MV-4-11 (cell line): Measurements from ENCODE around the gene FOXM1.
"Not testable (repeated sequence)": the region's sequence is repeated elsewhere in the genome, so short reads cannot be mapped to it uniquely, and the experiment has no call there.

Experiments
- DNase-seq: peaks from one replicate; lab custom pipeline; 2025; lab: John Stamatoyannopoulos, UW

Gene FOXM1

GRCh38 chr12:2879853-2880252, 2.9 kb upstream of the FOXM1 start:
- DNase-seq: peak; percentile 48

- peak; percentile 98 for DNase-seq
Observed at GRCh38 chr12:2877953-2878732, 1.2 kb upstream of the FOXM1 start.

DNA sequence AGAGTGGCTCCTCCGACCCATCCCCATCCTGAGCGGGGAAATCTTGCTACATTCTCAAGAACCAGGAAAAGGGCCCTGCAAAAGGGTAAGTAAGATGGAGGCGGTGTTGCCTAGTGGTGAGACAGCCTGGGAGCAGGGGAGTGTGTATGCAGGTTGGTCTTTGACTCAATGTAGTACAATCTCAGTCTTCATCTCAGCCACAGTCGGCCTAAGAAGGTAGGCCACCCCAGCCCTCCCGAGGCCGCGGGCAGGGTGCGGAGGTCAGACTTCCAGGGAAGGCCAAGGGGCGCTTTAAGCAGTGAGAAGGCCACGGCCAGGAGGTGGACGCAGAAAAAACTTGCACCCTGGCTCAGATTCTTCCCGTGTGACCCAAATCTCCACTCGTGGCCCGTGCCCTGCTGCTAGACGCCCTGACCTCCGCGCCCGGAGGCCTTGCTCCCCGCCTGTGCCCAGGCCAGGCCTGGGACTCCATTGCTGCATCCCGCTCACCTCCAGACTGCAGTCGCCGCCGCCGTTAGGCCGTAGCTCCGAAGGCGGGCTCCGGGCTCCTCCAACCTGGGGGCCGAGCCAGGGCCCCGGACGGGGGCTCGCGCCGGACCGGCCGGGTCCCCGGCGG, 435 bp downstream of the FOXM1 start:
- no peak for DNase-seq

GRCh38 chr12:2868986-2869632, 7.9 kb downstream of the FOXM1 start:
- not testable (repeated sequence) for DNase-seq

- no peak for DNase-seq
Observed at GRCh38 chr12:2864198-2864597, 12.8 kb downstream of the FOXM1 start.

- DNase-seq: not testable (repeated sequence)
Observed at GRCh38 chr12:2863402-2863801, 13.6 kb downstream of the FOXM1 start.

- DNase-seq: no peak
Observed at GRCh38 chr12:2862876-2863275, 14.1 kb downstream of the FOXM1 start.

DNA sequence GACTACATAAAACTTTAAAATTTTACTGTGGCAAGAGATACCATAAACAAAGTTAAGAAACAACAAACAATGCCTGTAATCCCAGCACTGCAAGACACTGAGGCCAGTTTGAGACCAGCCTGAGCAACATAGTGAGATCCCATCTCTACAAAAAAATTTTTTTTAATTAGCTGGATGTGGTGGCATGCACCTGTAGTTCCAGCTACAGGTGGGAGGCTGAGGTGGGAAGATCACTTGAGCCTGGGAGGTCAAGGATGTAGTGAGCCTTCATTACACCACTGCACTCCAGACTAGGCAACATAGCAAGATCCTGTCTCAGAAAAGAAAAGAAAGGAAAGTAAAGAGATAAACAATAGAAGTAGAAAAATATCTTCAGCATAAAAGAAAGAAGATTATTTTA, 16.8 kb downstream of the FOXM1 start:
- DNase-seq: no peak

GRCh38 chr12:2858944-2859421, 18.0 kb downstream of the FOXM1 start:
- DNase-seq: no peak

- no peak for DNase-seq
Observed at GRCh38 chr12:2858334-2858733, 18.6 kb downstream of the FOXM1 start.

GRCh38 chr12:2857576-2857975, 19.4 kb downstream of the FOXM1 start:
- no peak for DNase-seq

DNA sequence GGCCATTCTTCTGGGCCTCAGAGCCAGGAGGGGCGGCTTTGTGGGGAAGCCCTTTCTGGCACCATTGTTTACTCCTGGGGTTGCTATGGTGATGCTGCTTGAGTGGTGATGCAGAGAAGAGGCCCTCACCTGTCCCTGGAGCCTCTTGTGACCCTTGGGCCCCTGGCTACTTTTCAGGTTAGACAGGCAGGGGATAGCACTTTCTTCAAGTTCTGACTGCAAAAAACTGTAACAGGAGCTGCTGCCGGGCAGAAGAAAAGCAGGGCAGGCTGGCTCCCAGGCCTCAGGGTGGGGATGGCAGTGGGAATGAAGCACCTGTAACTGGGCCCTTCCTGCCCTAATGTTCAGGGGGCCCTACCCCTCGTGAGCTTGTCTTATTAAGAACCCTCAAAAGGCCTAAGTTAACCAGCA, 19.9 kb downstream of the FOXM1 start, which contains the start of gene TEX52:
TSS of gene TEX52 (minus strand) at position 19 of the 411 bp plus-strand sequence. CDS start at position 6, 13 bp downstream.
- DNase-seq: no peak

DNA sequence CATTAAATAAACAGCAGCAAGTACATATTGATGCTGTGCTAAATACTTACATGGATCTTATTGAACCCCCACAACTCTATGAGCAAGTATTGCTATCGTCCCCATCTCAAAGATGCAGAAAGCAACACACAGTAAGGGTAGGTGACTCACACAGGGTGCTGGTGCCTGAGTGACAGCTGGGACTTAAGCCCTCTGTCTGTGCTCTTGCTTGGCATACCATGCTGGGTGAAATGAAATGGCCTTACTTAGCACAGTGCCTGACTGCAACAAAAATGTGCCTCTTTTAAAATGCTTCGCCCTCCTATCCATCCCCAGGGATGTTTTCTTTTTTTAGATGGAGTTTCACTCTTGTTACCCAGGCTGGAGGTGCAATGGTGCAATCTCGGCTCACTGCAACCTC, 20.9 kb downstream of the FOXM1 start:
- no peak for DNase-seq

DNA sequence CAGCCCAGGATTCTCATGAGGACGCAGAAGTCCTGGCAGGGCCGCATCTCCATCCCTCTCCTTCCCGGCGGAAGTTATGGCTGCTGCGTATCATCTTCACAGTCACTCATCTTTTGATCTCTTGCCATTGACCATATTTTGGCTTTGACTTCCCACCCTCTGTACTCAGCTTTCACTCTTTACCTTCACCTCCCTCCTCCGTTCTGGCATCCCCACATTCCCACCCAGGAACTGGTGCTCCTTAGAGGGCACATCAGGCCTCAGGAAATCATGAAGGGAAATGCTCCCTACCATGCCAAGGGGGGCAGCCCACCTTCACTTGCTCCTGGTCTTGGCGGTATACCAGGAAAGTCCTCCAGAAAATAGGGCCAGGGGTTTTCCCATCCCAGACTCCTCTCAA, 21.4 kb downstream of the FOXM1 start:
- DNase-seq: no peak

DNA sequence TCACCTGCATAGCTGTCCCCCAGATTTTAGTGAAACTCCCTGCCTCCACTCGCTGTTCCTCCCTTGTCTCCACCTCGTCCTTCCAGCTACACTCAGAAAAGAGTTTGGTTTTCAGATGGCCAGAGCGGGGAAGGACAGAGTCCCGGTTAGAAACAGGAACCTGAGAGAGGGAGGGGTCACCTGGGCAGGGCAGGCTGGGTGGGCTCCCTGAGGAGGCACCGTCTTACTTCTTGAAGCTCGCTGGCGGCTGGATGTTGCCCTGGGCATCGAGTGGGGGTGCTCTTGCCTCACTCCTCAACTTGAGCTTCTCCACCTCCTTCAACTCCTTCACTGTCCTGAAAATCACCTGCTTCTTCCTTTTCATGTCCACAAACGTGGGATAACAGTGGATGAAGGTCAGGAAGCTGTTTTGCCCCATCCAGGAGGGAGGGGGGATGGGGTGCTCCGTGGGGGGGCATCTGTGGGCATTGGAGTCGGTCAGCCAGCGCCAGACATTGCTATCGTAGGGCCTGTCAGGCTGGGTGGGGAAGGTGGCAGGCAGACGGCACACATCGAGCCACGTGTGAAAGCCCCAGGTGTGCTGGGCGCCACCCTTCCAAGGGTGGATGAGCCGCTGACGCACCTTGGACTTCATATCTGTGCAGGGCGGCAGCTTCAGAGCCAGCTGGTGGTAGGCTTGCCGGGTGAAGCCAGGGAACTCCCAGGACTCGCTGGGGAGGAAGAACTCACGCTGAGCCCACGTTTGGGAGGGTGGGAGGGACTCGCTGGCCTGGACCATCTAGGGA, 22.1 kb downstream of the FOXM1 start:
- no peak for DNase-seq

GRCh38 chr12:2853626-2854025, 23.3 kb downstream of the FOXM1 start:
- DNase-seq: peak; percentile 3

DNA sequence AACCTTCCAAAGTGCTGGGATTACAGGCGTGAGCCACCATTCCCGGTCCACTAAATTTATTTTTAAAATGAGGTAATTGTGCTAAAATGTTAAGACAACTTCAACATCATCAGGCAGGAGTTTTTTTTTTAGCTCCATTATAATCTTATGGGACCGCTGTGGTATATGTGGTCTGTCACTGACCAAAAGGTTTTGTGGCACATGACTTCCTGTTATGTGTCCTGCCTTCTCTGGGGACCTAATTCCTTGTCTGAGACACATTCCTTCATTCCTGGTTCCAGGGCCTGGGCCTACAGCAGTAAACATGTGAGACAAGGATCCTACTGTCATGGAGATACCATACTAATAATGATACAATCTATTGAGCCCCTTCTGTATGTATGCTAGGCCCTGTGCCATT, 25.0 kb downstream of the FOXM1 start:
- peak; percentile 55 for DNase-seq

DNA sequence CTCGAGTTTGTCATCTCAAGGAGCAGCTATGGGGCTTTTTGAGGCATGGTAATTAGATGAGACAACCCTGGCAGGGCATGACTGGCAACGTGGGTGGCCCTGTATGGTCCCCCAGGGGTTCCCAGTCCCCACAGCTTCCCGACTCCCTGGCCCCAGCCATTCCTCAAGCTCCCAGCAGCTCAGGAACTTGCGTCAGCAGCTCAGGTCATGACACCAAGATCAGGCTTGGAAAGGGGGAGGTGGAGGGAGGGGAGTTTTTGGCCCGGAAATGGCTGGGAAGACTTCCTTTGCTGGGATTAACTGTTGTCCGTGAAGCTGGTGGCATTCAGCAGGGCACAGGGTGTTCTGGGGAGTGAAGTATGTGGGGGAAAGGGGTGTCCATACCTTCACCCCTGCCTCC, 31.7 kb downstream of the FOXM1 start:
- no peak for DNase-seq

DNA sequence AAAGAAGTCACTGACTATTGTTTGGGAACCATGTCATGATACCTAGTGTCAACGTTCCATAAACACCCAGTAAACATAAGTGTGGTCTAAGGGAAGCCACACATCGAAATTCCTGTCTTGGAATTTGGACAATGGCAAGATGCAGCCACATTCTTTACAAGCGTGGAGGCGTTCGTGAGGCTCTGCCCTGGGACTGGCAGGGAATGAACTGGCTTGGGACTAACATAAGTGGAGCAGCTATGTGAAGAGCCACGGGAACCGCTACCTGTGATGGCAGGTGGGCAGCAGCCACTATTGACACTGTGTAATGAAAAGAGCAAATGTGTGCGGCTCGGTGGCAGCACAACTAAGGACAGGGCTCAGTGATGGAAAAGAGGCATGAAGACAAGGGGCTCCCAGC, 32.2 kb downstream of the FOXM1 start:
- DNase-seq: no peak

- DNase-seq: no peak
Observed at GRCh38 chr12:2842948-2843347, 34.0 kb downstream of the FOXM1 start.

DNA sequence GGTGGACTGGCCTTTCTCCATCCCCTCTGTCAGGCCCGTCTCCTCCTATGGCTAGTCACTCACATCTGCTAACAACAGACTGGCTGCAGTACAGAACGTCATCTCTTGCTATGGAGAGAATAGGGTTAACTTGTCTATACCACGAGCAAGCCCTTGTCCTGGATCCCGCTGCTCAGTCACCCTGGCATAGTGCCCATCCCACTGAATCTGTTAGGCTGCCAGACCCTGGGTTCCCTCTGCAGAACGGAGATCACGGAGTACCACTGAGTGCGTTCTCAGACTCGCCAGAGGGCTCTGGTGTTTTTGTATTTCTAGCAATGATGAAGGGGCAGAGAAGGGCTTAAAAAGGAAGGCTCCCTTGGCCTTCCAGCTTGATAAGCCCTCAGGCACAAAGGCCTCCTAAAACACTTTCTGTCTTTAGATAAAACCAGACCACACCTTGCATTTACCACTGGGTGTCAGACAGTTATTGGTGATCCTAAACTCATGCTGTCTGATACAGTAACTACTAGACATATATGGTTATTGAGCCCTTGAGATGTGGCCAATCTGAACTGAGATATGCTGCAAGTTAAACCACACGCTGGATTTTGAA, 35.8 kb downstream of the FOXM1 start:
- no peak for DNase-seq

DNA sequence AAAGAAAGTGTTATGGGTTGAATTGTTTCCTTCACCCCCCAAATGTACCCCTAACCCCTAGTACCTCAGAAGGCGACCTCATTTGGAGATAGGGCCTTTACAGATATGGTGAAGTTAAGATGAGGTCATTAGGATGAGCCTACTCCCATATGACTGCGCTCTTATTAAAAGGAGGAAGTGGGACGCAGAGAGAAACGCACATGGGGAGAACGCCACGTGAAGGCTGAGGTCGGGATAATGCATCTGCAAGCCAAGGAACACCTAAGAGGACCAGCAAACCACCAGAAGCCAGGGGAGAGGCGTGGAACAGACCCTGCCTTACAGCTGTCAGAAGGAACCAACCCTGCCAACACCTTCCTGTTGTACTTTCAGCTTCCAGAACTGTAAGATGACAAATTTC, 40.4 kb downstream of the FOXM1 start:
- DNase-seq: peak; percentile 87
